Activated B cell treated with CpG ODN at 0.5 μM for 24 hours (primary cell): ENCODE results near the gene TAF4. TPM values are rescaled to one million over a fixed set of nuclear protein-coding genes. Genes with fewer than 3 reads are reported as not detected.

Experiments
- ATAC-seq: fragments of 200-7000 bp; cut with Tn5 transposase; one replicate; pipeline ENCODE4 v1.10.0; 2021; ENCODE audit warnings: low read depth, mild to moderate bottlenecking, moderate library complexity
- CTCF ChIA-PET: fragments of 350-600 bp; sonication (Branson Sonifier 250); formaldehyde crosslinking; loops from one replicate; lab custom pipeline; 2021; ENCODE audit warnings: antibody characterized with exemption; lab: Charles Lee
- POLR2A ChIA-PET: fragments of 350-600 bp; sonication (Branson Sonifier 250); formaldehyde crosslinking; loops from one replicate; lab custom pipeline; 2021; ENCODE audit warnings: antibody characterized with exemption; lab: Charles Lee
- DNase-seq: peaks from one replicate; pipeline ENCODE4 v3.0.0; 2022
- H3K27ac Mint-ChIP-seq: one replicate; pipeline ENCODE4 v1.8.0; 2020; ENCODE audit warnings: mixed read lengths
- H3K27me3 Mint-ChIP-seq: one replicate; pipeline ENCODE4 v1.8.0; 2021; ENCODE audit warnings: mixed read lengths
- H3K36me3 Mint-ChIP-seq: one replicate; pipeline ENCODE4 v1.8.0; 2021; ENCODE audit warnings: low read depth, mixed read lengths
- H3K4me1 Mint-ChIP-seq: one replicate; pipeline ENCODE4 v1.8.0; 2021; ENCODE audit warnings: mixed read lengths
- H3K4me3 Mint-ChIP-seq: one replicate; pipeline ENCODE4 v1.8.0; 2020; ENCODE audit warnings: mild to moderate bottlenecking, mixed read lengths
- H3K9me3 Mint-ChIP-seq: one replicate; pipeline ENCODE4 v1.8.0; 2020; ENCODE audit warnings: mixed read lengths
- intact Hi-C: fragments of 100-400 bp; cut with micrococcal nuclease; formaldehyde crosslinking; loops from one replicate; pipeline ENCODE4 v1.15.1; 2024
- total RNA-seq: library from RNA; stranded (reverse); gene quantifications from 2 replicates; pipeline ENCODE4 v1.2.3, GENCODE V29; 2022
- TF ChIP-seq, protein P1 (sequence below): fragments of 200-600 bp; IDR thresholded peaks from one replicate; pipeline ENCODE4 v1.8.0; 2022; ENCODE audit warnings: antibody characterized with exemption, mild to moderate bottlenecking

Gene TAF4
- total RNA-seq, 1 donor from 2014 or later = 26.9 TPM

DNA sequence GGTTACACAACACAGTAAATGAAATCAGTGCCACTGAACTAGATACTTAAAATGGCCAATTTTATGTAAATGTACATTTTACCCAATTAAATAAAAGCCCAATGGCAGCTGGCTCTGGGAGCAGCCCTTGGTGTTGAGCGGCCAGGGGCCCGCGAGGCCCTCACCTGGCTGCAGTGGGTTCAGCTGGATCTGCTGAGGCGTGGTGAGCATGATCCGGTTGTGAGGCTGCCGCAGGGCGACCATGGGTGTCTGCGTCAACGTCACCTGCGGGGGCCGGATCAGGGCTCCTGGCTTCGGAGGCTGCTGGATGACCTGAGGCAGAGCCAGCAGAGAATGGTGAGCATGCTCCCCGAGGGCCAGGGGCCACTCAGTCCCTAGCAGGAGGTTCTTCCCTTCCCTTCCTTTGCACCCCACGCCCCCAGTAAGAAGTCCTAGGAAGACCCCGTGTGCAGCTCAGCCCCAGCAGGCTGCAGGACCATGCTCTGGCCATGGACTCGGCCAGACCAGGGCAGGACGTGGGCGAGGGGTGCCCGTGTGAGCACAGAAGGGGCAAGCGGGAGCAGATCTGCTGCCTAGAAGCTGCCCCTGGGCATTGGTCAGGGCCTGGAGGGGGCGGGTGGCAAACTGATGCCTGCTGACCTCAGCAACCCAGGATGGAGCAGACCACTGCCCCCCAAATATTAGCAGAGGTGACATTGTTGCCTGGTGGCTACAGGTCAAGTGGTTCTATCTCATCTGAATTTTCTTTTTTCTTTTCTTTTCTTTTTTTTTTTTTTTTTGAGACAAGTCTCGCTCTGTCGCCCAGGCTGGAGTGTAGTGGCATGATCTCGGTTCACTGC, 61.9 kb downstream of the TAF4 start:
- no peak for DNase-seq
- Mint-ChIP-seq H3K27me3 (no peaks in the 10 kb centered on the region), H3K9me3 (no peaks in the 10 kb centered on the region), H3K27ac (no peak overlapping the region), H3K36me3 (peaks cover 81% of the 10 kb centered on the region), H3K4me3 (no peak overlapping the region), H3K4me1 (no peaks in the 10 kb centered on the region)
- intact Hi-C loops = no loop called here
- no peak for ATAC-seq
- TF ChIP-seq, protein P1, sequence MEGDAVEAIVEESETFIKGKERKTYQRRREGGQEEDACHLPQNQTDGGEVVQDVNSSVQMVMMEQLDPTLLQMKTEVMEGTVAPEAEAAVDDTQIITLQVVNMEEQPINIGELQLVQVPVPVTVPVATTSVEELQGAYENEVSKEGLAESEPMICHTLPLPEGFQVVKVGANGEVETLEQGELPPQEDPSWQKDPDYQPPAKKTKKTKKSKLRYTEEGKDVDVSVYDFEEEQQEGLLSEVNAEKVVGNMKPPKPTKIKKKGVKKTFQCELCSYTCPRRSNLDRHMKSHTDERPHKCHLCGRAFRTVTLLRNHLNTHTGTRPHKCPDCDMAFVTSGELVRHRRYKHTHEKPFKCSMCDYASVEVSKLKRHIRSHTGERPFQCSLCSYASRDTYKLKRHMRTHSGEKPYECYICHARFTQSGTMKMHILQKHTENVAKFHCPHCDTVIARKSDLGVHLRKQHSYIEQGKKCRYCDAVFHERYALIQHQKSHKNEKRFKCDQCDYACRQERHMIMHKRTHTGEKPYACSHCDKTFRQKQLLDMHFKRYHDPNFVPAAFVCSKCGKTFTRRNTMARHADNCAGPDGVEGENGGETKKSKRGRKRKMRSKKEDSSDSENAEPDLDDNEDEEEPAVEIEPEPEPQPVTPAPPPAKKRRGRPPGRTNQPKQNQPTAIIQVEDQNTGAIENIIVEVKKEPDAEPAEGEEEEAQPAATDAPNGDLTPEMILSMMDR = no peak
- POLR2A ChIA-PET = interaction anchor here (0.7 kb wide), 1 partner anchor 62 kb away, joined by 9 read pairs; no protein-coding TSS in a partner anchor
- CTCF ChIA-PET = no interaction called here

DNA sequence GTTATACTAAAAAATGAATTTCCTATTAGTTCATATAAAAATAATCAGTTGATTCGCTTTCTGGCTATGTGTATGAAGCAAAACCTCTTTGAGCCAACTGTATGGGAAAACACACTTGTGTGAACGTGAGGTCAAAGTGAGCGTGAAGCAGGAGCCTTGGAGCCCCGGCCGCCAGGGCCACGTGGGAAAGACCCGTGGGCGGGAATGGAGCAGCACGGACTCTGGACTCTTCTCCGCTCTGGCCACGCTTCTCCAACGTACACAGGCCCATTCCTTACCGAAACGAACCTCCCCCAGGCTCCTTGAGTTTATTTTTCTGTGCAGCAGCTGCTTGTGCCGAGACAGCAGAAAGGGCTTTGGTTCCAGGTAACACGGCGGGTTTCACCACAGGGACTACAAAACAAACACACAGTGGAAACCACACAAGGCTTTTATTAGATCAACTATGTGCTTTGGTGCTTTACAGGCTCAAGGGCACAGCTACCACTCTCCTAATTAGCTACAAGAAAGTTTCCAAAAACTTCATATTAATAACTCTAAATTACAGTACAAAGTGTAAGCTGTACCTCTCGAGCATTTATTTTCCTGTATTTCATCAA, 62.7 kb downstream of the TAF4 start:
- TF ChIP-seq, protein P1 = no peak
- peaks cover 3% of the 10 kb centered on the region for H3K4me1 Mint-ChIP-seq
- peaks cover 83% of the 10 kb centered on the region for H3K36me3 Mint-ChIP-seq
- ATAC-seq = no peak
- CTCF ChIA-PET = no interaction called here
- no peak overlapping the region for H3K27ac Mint-ChIP-seq
- H3K4me3 Mint-ChIP-seq = no peak overlapping the region
- POLR2A ChIA-PET = no interaction called here
- no peaks in the 10 kb centered on the region for H3K9me3 Mint-ChIP-seq
- DNase-seq = no peak
- intact Hi-C loops = no loop called here
- H3K27me3 Mint-ChIP-seq = no peaks in the 10 kb centered on the region

DNA sequence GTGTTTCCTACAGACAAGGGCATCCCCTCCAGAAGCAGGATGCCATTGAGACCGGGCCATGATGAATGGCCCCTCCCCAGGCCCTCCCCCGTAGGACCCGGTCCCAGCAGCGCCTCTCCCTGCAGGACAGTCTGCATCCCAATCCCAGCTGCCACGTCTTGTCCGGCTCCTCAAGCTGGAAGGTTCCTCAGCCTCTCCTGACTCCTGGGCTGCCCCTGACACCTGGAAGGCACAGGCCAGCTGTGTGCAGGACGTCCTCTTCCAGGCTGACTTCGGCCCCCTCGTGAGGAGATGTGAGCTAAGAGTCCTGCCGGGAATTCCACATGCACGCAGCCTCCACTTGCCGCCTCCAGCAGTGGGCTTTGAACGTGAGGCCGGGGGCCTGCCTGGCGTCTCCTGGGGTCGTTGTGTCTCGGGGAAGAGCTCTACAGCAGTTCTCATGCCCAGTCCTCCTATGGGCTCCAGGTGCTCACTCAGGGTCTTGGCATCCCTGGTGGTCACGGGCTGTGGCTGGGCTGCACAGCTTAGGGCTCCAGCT, 64.4 kb downstream of the TAF4 start:
- POLR2A ChIA-PET = no interaction called here
- Mint-ChIP-seq H3K4me1 (peaks cover 3% of the 10 kb centered on the region), H3K27me3 (no peaks in the 10 kb centered on the region), H3K36me3 (peaks cover 84% of the 10 kb centered on the region), H3K9me3 (no peaks in the 10 kb centered on the region), H3K27ac (no peak overlapping the region), H3K4me3 (no peak overlapping the region)
- DNase-seq = no peak
- ATAC-seq = no peak
- intact Hi-C loops = no loop called here
- CTCF ChIA-PET = interaction anchor here (0.9 kb wide), 1 partner anchor 9 kb away, joined by 3 read pairs; no protein-coding TSS in a partner anchor
- TF ChIP-seq, protein P1 = no peak

DNA sequence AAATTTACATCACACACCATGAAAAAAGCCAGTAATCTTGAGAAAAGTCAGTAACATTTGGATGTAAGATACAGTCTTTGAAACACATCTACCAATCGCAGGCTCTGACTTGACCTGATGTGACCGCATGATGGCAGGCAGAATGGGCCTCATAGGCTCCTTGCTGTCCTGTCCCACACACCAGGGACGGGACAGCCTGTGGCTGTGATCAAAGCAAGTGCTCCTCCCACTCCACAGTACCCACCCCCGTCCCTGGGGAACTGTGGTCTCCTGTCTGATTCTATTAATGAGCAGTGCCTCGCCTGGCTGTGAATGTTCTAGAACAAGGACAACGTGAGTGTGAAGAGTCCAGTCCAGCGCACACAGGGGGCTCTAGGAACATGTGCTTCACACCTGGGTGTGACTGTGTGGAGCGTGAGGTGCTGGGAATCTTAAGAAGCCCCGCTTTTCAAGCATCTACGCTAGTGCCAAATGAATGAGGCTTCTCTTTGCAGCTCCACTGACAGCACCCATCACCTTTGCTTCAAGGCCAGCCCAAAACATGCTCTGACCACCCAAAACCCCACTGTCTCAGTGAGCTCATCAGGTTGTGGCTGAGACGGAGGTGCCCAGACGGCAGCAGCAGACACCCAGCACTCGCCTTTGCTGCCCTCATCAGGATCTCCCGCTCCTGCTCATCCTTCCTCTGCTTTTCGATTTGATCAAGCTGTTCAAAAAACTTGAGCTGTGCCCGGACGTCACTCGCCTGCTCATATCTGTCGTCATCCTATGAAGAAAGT, 67.1 kb downstream of the TAF4 start:
- DNase-seq (no peak), ATAC-seq (peak; percentile 45)
- no peak overlapping the region for H3K4me3 Mint-ChIP-seq
- H3K9me3 Mint-ChIP-seq = no peaks in the 10 kb centered on the region
- ChIA-PET POLR2A (no interaction called here), CTCF (no interaction called here)
- peaks cover 3% of the 10 kb centered on the region for H3K4me1 Mint-ChIP-seq
- H3K36me3 Mint-ChIP-seq = peaks cover 88% of the 10 kb centered on the region
- TF ChIP-seq, protein P1 = no peak
- intact Hi-C loops = no loop called here
- H3K27me3 Mint-ChIP-seq = no peaks in the 10 kb centered on the region
- H3K27ac Mint-ChIP-seq = no peak overlapping the region
